GM12878 (cell line): ENCODE measurements around the gene PTH2R. TPM values are rescaled to one million over a fixed set of nuclear protein-coding genes. Genes with fewer than 3 reads are reported as not detected.

Experiments
- ATAC-seq: fragments of 200-7000 bp; cut with Tn5 transposase; 3 replicates; pipeline ENCODE4 v1.9.1; 2020; ENCODE audit warnings: mild to moderate bottlenecking, moderate library complexity
- BruUV-seq: library from RNA; stranded (reverse); fragments of 400-500 nt; replicated peaks from 2 replicates; lab custom pipeline; 2021; lab: Mats Ljungman, UMichigan
- CTCF ChIA-PET: fragments of 300-600 bp; sonication (Branson Sonifier 250); formaldehyde crosslinking; extraction: SDS; loops from one replicate; lab custom pipeline; 2021; ENCODE audit warnings: inconsistent platforms; lab: Yijun Ruan, JAX
- POLR2A ChIA-PET: fragments of 350-600 bp; formaldehyde crosslinking; extraction: SDS; loops from one replicate; lab custom pipeline; 2021; ENCODE audit warnings: inconsistent platforms; lab: Charles Lee
- RAD21 ChIA-PET: fragments of 300-600 bp; sonication (Branson Sonifier 250); formaldehyde crosslinking; loops from one replicate; lab custom pipeline; 2023; ENCODE audit warnings: antibody characterized with exemption; ENCODE audit not compliant: unreplicated experiment; lab: Charles Lee
- SMC1A ChIA-PET: fragments of 300-600 bp; sonication (Branson Sonifier 250); formaldehyde crosslinking; loops from one replicate; lab custom pipeline; 2023; ENCODE audit not compliant: unreplicated experiment, uncharacterized antibody; lab: Charles Lee
- DNase-seq: peaks from one replicate; pipeline ENCODE4 v3.0.0-alpha.2; 2011; ENCODE audit warnings: low read depth, low spot score
- FAIRE-seq: peaks from 3 replicates; lab custom pipeline; 2011; peaks lifted over from hg19 to GRCh38; lab: Jason Lieb, UNC
- H2AFZ ChIP-seq: 2 replicates; pipeline ENCODE4 v1.6.0; 2011; ENCODE audit warnings: low read depth, low read length, control low read depth; ENCODE audit not compliant: control insufficient read depth
- H3K27ac ChIP-seq: 2 replicates; pipeline ENCODE4 v1.5.1; 2011; ENCODE audit warnings: control low read depth; ENCODE audit not compliant: control insufficient read depth, insufficient read depth
- H3K27me3 ChIP-seq, 2 experiments: replicated peaks in 1 of 2; 2 replicates each; pipeline versions ENCODE4 v1.6.0 to v1.6.1; 2011; ENCODE audit warnings: low read length in 1 of 2; ENCODE audit not compliant: control insufficient read depth in 2 of 2, insufficient read depth in 2 of 2
- H3K36me3 ChIP-seq, 2 experiments: 2 replicates each; pipeline ENCODE4 v1.5.1; 2011; ENCODE audit warnings: low read length in 1 of 2; ENCODE audit not compliant: control insufficient read depth in 2 of 2, insufficient read depth in 2 of 2
- H3K4me1 ChIP-seq: 2 replicates; pipeline ENCODE4 v1.6.1; 2011; ENCODE audit warnings: mild to moderate bottlenecking, low read length, moderate library complexity, mixed read lengths; ENCODE audit not compliant: control insufficient read depth, insufficient read depth
- H3K4me2 ChIP-seq: 2 replicates; pipeline ENCODE4 v1.6.0; 2011; ENCODE audit warnings: control low read depth; ENCODE audit not compliant: control insufficient read depth, insufficient read depth
- H3K4me3 ChIP-seq: fragments of 200-600 bp; sonication (generic); 2 replicates; pipeline ENCODE4 v1.5.1; 2016
- H3K79me2 ChIP-seq: 2 replicates; pipeline ENCODE4 v1.6.0; 2011; ENCODE audit warnings: low read length; ENCODE audit not compliant: control insufficient read depth, insufficient read depth
- H3K9ac ChIP-seq: 2 replicates; pipeline ENCODE4 v1.8.0; 2011; ENCODE audit warnings: low read length, control low read depth, mixed read lengths; ENCODE audit not compliant: control insufficient read depth, insufficient read depth
- H3K9me3 ChIP-seq: replicated peaks from 3 replicates; pipeline ENCODE4 v1.5.1; 2011; ENCODE audit warnings: mild to moderate bottlenecking, low read length; ENCODE audit not compliant: control insufficient read depth, insufficient read depth
- H4K20me1 ChIP-seq: 2 replicates; pipeline ENCODE4 v1.6.0; 2011; ENCODE audit not compliant: control insufficient read depth, insufficient read depth
- CTCF ChIP-seq, 3 experiments: IDR thresholded peaks in 2 of 3; conservative IDR thresholded peaks in 1 of 3; 2 replicates each; pipeline ENCODE4 v1.5.1; 2011; ENCODE audit warnings: low read depth in 3 of 3, low read length in 3 of 3, mild to moderate bottlenecking in 3 of 3, control low read depth in 2 of 3, moderate library complexity in 2 of 3, inconsistent platforms in 1 of 3, mixed read lengths in 1 of 3; ENCODE audit not compliant: control insufficient read depth in 2 of 3, insufficient read depth in 1 of 3; ENCODE audit errors: extremely low read depth in 1 of 3
- HCFC1 ChIP-seq: fragments of 150-350 bp; IDR thresholded peaks from 2 replicates; pipeline ENCODE4 v1.6.1; 2014; ENCODE audit warnings: low read length
- RAD51 ChIP-seq: fragments of 450-650 bp; IDR thresholded peaks from 2 replicates; pipeline ENCODE4 v1.6.1; 2016; ENCODE audit warnings: moderate library complexity, mild to moderate bottlenecking, inconsistent platforms
- ZBTB11 ChIP-seq: fragments of 450-650 bp; formaldehyde crosslinking; IDR thresholded peaks from 2 replicates; pipeline ENCODE4 v1.5.0; 2022; ENCODE audit warnings: mild to moderate bottlenecking, missing genetic modification characterization
- ZNF592 ChIP-seq: fragments of 450-650 bp; IDR thresholded peaks from 2 replicates; pipeline ENCODE4 v1.6.1; 2017; ENCODE audit warnings: mild to moderate bottlenecking, moderate library complexity
- WGBS: methylation state at CpG from one replicate; pipeline ENCODE4 v1.1.6; 2016; ENCODE audit warnings: low lambda C conversion rate; ENCODE audit not compliant: insufficient replicate concordance, insufficient coverage; ENCODE audit errors: missing lambda C conversion rate; 5-methylcytosine and 5-hydroxymethylcytosine counted together
- in situ Hi-C: fragments of 300-500 bp; cut with MboI; formaldehyde crosslinking; loops from 9 replicates; pipeline ENCODE4 v1.14.3; 2018; ENCODE audit warnings: mixed read lengths
- intact Hi-C: fragments of 100-400 bp; cut with micrococcal nuclease; formaldehyde crosslinking; loops from one replicate; pipeline ENCODE4 v1.14.2; 2022; ENCODE audit not compliant: unreplicated experiment
- polyA plus RNA-seq, 11 experiments: library from polyadenylated mRNA; depleted of rRNA in 4 of 11; unstranded in 6 of 11; stranded (reverse) in 5 of 11; fragments of >200 nt; fragmentation: Nextera tagmentation in 4 of 11; fragmentation: Illumina TruSeq in 1 of 11; extraction: Ambion mirVana in 4 of 11; extraction: Trizol in 1 of 11; gene quantifications; 1 replicate in 1 of 11; 2 replicates in 10 of 11; pipeline versions ENCODE4 v1.2.1 to v1.2.3, GENCODE V29; 2011 to 2016; ENCODE audit warnings: inconsistent platforms in 2 of 11, missing spikeins in 2 of 11, low read depth in 1 of 11
- total RNA-seq, 4 experiments: library from RNA; depleted of rRNA in 3 of 4; stranded (reverse); fragments of >200 nt in 3 of 4; fragmentation: Illumina TruSeq in 1 of 4; extraction: Trizol in 1 of 4; gene quantifications; 2 replicates each; pipeline versions ENCODE4 v1.2.1 to v1.2.3, GENCODE V29; 2013 to 2021

The PTH2R gene
- total and polyA plus RNA-seq, 10 of the 15 experiments (the other 5 are each of a cell fraction or from before 2014, with no cell fraction given) = 0.01 to 0.06 (median 0.03) TPM; not detected in 7

GRCh38 chr2:208541461-208541988 lies 134.9 kb downstream of the PTH2R start:
- Histone ChIP-seq H3K27me3 (no peaks in the 10 kb centered on the region), H3K4me1 (no peaks in the 10 kb centered on the region), H3K4me3 (no peak overlapping the region), H3K36me3 (no peaks in the 10 kb centered on the region), H3K27ac (no peak overlapping the region), H3K4me2 (no peak overlapping the region), H3K9ac (no peak overlapping the region), H3K9me3 (no peaks in the 10 kb centered on the region), H3K79me2 (no peaks in the 10 kb centered on the region), H2AFZ (no peak overlapping the region), H4K20me1 (no peaks in the 10 kb centered on the region)
- no peak for ATAC-seq
- CTCF ChIA-PET = no interaction called here
- SMC1A ChIA-PET = interaction anchor here (0.7 kb wide), 1 partner anchor 138 kb away, joined by 3 read pairs; no protein-coding TSS in a partner anchor
- POLR2A ChIA-PET = no interaction called here
- BruUV-seq = no TSS peak
- RAD21 ChIA-PET = no interaction called here
- in situ Hi-C loops = no loop called here
- intact Hi-C loops = no loop called here
- no peak for FAIRE-seq
- TF ChIP-seq HCFC1 (no peak), ZBTB11 (no peak), CTCF (IDR thresholded peaks at IDR 0.05 in 2 of 3, conservative IDR thresholded peaks at IDR 0.05 in 1 of 3; ENCODE audit: control insufficient read depth in 2 of 3, extremely low read depth in 1 of 3, insufficient read depth in 1 of 3, low read depth in 3 of 3, low read length in 3 of 3) (no peak), RAD51 (no peak), ZNF592 (no peak)
- 63% methylated on average over 3 of the region's 3 CpGs for WGBS
- DNase-seq = no peak
